Activated naive CD8-positive, alpha-beta T cell treated with anti-CD3 and anti-CD28 coated beads, Interleukin-2, amount 10 ng/mL, durations not matched to agents 7 days and 5 days (primary cell): ENCODE results near the gene SHB. TPM values are rescaled to one million over a fixed set of nuclear protein-coding genes. Genes with fewer than 3 reads are reported as not detected.

Experiments used
- ATAC-seq: fragments of 150-1000 bp; cut with Tn5 transposase; one replicate; pipeline ENCODE4 v1.10.0; 2021; ENCODE audit warnings: low read depth, moderate library complexity
- POLR2A ChIA-PET: fragments of 350-600 bp; sonication (Branson Sonifier 250); formaldehyde crosslinking; loops from one replicate; lab custom pipeline; 2021; ENCODE audit warnings: antibody characterized with exemption; lab: Charles Lee
- DNase-seq: peaks from one replicate; pipeline ENCODE4 v3.0.0; 2021
- H3K27ac Mint-ChIP-seq: one replicate; pipeline ENCODE4 v1.8.0; 2022; ENCODE audit warnings: mild to moderate bottlenecking, mixed read lengths
- H3K27me3 Mint-ChIP-seq: one replicate; pipeline ENCODE4 v1.8.0; 2022; ENCODE audit warnings: mild to moderate bottlenecking, moderate library complexity, mixed read lengths
- H3K36me3 Mint-ChIP-seq: one replicate; pipeline ENCODE4 v1.8.0; 2021; ENCODE audit warnings: mild to moderate bottlenecking, mixed read lengths
- H3K4me1 Mint-ChIP-seq: one replicate; pipeline ENCODE4 v1.8.0; 2021; ENCODE audit warnings: mixed read lengths
- H3K4me3 Mint-ChIP-seq: one replicate; pipeline ENCODE4 v1.8.0; 2022; ENCODE audit warnings: mild to moderate bottlenecking, moderate library complexity, mixed read lengths
- H3K9me3 Mint-ChIP-seq: one replicate; pipeline ENCODE4 v1.8.0; 2021; ENCODE audit warnings: mixed read lengths
- total RNA-seq, 2 experiments: library from RNA; stranded (reverse); gene quantifications; one replicate each; pipeline ENCODE4 v1.2.3, GENCODE V29; 2021

The SHB gene
- total RNA-seq, 2 experiments from 2014 or later, result 0.78 to 1.1 TPM

GRCh38 chr9:37944671-37945481, 124.2 kb downstream of the SHB start:
- H3K27ac Mint-ChIP-seq, result no peak overlapping the region
- H3K4me3 Mint-ChIP-seq, result no peak overlapping the region
- H3K4me1 Mint-ChIP-seq, result no peaks in the 10 kb centered on the region
- ATAC-seq, result no peak
- DNase-seq, result no peak
- H3K27me3 Mint-ChIP-seq, result no peaks in the 10 kb centered on the region
- no peaks in the 10 kb centered on the region for H3K9me3 Mint-ChIP-seq
- no peaks in the 10 kb centered on the region for H3K36me3 Mint-ChIP-seq
- POLR2A ChIA-PET, result no interaction called here

GRCh38 chr9:37944266-37944650, 124.8 kb downstream of the SHB start:
- no peak overlapping the region for H3K27ac Mint-ChIP-seq
- no peaks in the 10 kb centered on the region for H3K4me1 Mint-ChIP-seq
- H3K4me3 Mint-ChIP-seq, result no peak overlapping the region
- ATAC-seq (no peak), DNase-seq (no peak)
- no peaks in the 10 kb centered on the region for H3K27me3 Mint-ChIP-seq
- POLR2A ChIA-PET, result no interaction called here
- H3K9me3 Mint-ChIP-seq, result no peaks in the 10 kb centered on the region
- no peaks in the 10 kb centered on the region for H3K36me3 Mint-ChIP-seq

- DNase-seq (no peak), ATAC-seq (no peak)
- Mint-ChIP-seq H3K4me1 (no peaks in the 10 kb centered on the region), H3K9me3 (no peaks in the 10 kb centered on the region), H3K4me3 (no peak overlapping the region), H3K36me3 (no peaks in the 10 kb centered on the region), H3K27ac (no peak overlapping the region), H3K27me3 (no peaks in the 10 kb centered on the region)
- POLR2A ChIA-PET, result no interaction called here
Measured at GRCh38 chr9:37943345-37944265, 125.4 kb downstream of the SHB start.

- Mint-ChIP-seq H3K9me3 (no peaks in the 10 kb centered on the region), H3K4me3 (no peak overlapping the region), H3K27me3 (no peaks in the 10 kb centered on the region), H3K4me1 (no peaks in the 10 kb centered on the region), H3K36me3 (no peaks in the 10 kb centered on the region), H3K27ac (no peak overlapping the region)
- ATAC-seq (no peak), DNase-seq (no peak)
- POLR2A ChIA-PET, result no interaction called here
Measured at GRCh38 chr9:37942621-37943344, 126.2 kb downstream of the SHB start.

GRCh38 chr9:37941253-37941652, 127.8 kb downstream of the SHB start:
- no peak overlapping the region for H3K27ac Mint-ChIP-seq
- H3K9me3 Mint-ChIP-seq, result no peaks in the 10 kb centered on the region
- ATAC-seq (no peak), DNase-seq (no peak)
- H3K27me3 Mint-ChIP-seq, result no peaks in the 10 kb centered on the region
- no peaks in the 10 kb centered on the region for H3K36me3 Mint-ChIP-seq
- POLR2A ChIA-PET, result no interaction called here
- H3K4me1 Mint-ChIP-seq, result no peaks in the 10 kb centered on the region
- H3K4me3 Mint-ChIP-seq, result no peak overlapping the region

GRCh38 chr9:37939575-37940095, 129.4 kb downstream of the SHB start:
- no peak overlapping the region for H3K4me3 Mint-ChIP-seq
- DNase-seq (no peak), ATAC-seq (no peak)
- H3K27me3 Mint-ChIP-seq, result no peaks in the 10 kb centered on the region
- H3K9me3 Mint-ChIP-seq, result no peaks in the 10 kb centered on the region
- H3K27ac Mint-ChIP-seq, result no peak overlapping the region
- no peaks in the 10 kb centered on the region for H3K4me1 Mint-ChIP-seq
- POLR2A ChIA-PET, result no interaction called here
- H3K36me3 Mint-ChIP-seq, result no peaks in the 10 kb centered on the region

GRCh38 chr9:37938121-37938891, 130.7 kb downstream of the SHB start:
- Mint-ChIP-seq H3K9me3 (no peaks in the 10 kb centered on the region), H3K4me1 (no peaks in the 10 kb centered on the region), H3K27ac (no peak overlapping the region), H3K4me3 (no peak overlapping the region), H3K36me3 (no peaks in the 10 kb centered on the region), H3K27me3 (no peaks in the 10 kb centered on the region)
- DNase-seq, result no peak
- no peak for ATAC-seq
- POLR2A ChIA-PET, result no interaction called here

- Mint-ChIP-seq H3K27me3 (no peaks in the 10 kb centered on the region), H3K9me3 (no peaks in the 10 kb centered on the region), H3K27ac (no peak overlapping the region), H3K36me3 (no peaks in the 10 kb centered on the region), H3K4me3 (no peak overlapping the region), H3K4me1 (no peaks in the 10 kb centered on the region)
- no peak for DNase-seq
- ATAC-seq, result no peak
- POLR2A ChIA-PET, result no interaction called here
Measured at GRCh38 chr9:37937366-37937765, 131.7 kb downstream of the SHB start.

GRCh38 chr9:37936965-37937364, 132.1 kb downstream of the SHB start:
- no peaks in the 10 kb centered on the region for H3K9me3 Mint-ChIP-seq
- no peak overlapping the region for H3K27ac Mint-ChIP-seq
- no peak overlapping the region for H3K4me3 Mint-ChIP-seq
- POLR2A ChIA-PET, result no interaction called here
- no peaks in the 10 kb centered on the region for H3K4me1 Mint-ChIP-seq
- H3K36me3 Mint-ChIP-seq, result no peaks in the 10 kb centered on the region
- no peaks in the 10 kb centered on the region for H3K27me3 Mint-ChIP-seq
- ATAC-seq (no peak), DNase-seq (no peak)

GRCh38 chr9:37936376-37936775, 132.7 kb downstream of the SHB start:
- Mint-ChIP-seq H3K4me3 (no peak overlapping the region), H3K27ac (no peak overlapping the region), H3K27me3 (no peaks in the 10 kb centered on the region), H3K9me3 (no peaks in the 10 kb centered on the region), H3K36me3 (no peaks in the 10 kb centered on the region), H3K4me1 (no peaks in the 10 kb centered on the region)
- no peak for ATAC-seq
- no peak for DNase-seq
- POLR2A ChIA-PET, result no interaction called here

- Mint-ChIP-seq H3K27ac (no peak overlapping the region), H3K27me3 (no peaks in the 10 kb centered on the region), H3K4me3 (no peak overlapping the region), H3K4me1 (no peaks in the 10 kb centered on the region), H3K36me3 (no peaks in the 10 kb centered on the region), H3K9me3 (no peaks in the 10 kb centered on the region)
- no peak for ATAC-seq
- POLR2A ChIA-PET, result no interaction called here
- no peak for DNase-seq
Measured at GRCh38 chr9:37935096-37935495, 133.9 kb downstream of the SHB start.

GRCh38 chr9:37931592-37931991, 137.4 kb downstream of the SHB start:
- DNase-seq (no peak), ATAC-seq (no peak)
- Mint-ChIP-seq H3K4me3 (no peak overlapping the region), H3K27ac (no peak overlapping the region), H3K36me3 (no peaks in the 10 kb centered on the region), H3K9me3 (no peaks in the 10 kb centered on the region), H3K27me3 (no peaks in the 10 kb centered on the region), H3K4me1 (peaks cover 3% of the 10 kb centered on the region)
- POLR2A ChIA-PET, result no interaction called here
